GM21717 (cell line): Measurements from ENCODE around the gene IFRD1.
A peak's percentile ranks its signal among the peaks of the same experiment; 100 is the strongest.

Source experiments
- ATAC-seq: cut with Tn5 transposase; IDR thresholded peaks from one replicate; pipeline ENCODE4 v1.9.1; 2021; ENCODE audit warnings: mild to moderate bottlenecking, moderate library complexity; ENCODE audit not compliant: unreplicated experiment

Gene IFRD1

GRCh38 chr7:112449902-112450806 is at the start of gene IFRD1:
Gene IFRD1, plus strand, starts transcription at chr7:112450460. Its CDS starts 229 bp downstream, at chr7:112450689.
- ATAC-seq = peak; percentile 76

- ATAC-seq = no peak
Measured at GRCh38 chr7:112404321-112404720, 45.9 kb upstream of the IFRD1 start.

- ATAC-seq = no peak
Measured at GRCh38 chr7:112405286-112405685, 45.0 kb upstream of the IFRD1 start.

GRCh38 chr7:112407261-112407660 is 43.0 kb upstream of the IFRD1 start:
- no peak for ATAC-seq

- no peak for ATAC-seq
Measured at GRCh38 chr7:112410092-112410491, 40.2 kb upstream of the IFRD1 start.

GRCh38 chr7:112411186-112411795 is 39.0 kb upstream of the IFRD1 start:
- ATAC-seq = no peak

GRCh38 chr7:112414855-112415490 is 35.3 kb upstream of the IFRD1 start:
- no peak for ATAC-seq

- no peak for ATAC-seq
Measured at GRCh38 chr7:112416127-112416526, 34.1 kb upstream of the IFRD1 start.

- no peak for ATAC-seq
Measured at GRCh38 chr7:112419543-112420130, 30.6 kb upstream of the IFRD1 start.

GRCh38 chr7:112420236-112420861 is 29.9 kb upstream of the IFRD1 start:
- ATAC-seq = no peak

- ATAC-seq = no peak
Measured at GRCh38 chr7:112421666-112422486, 28.4 kb upstream of the IFRD1 start.

GRCh38 chr7:112422842-112423496 is 27.3 kb upstream of the IFRD1 start:
- ATAC-seq = no peak

- no peak for ATAC-seq
Measured at GRCh38 chr7:112423987-112424386, 26.3 kb upstream of the IFRD1 start.

GRCh38 chr7:112427984-112428383 is 22.3 kb upstream of the IFRD1 start:
- no peak for ATAC-seq

GRCh38 chr7:112428715-112429114 is 21.5 kb upstream of the IFRD1 start:
- no peak for ATAC-seq

- no peak for ATAC-seq
Measured at GRCh38 chr7:112430649-112431048, 19.6 kb upstream of the IFRD1 start.

- no peak for ATAC-seq
Measured at GRCh38 chr7:112431803-112432202, 18.5 kb upstream of the IFRD1 start.

GRCh38 chr7:112433289-112433688 is 17.0 kb upstream of the IFRD1 start:
- no peak for ATAC-seq

GRCh38 chr7:112437072-112437471 is 13.2 kb upstream of the IFRD1 start:
- ATAC-seq = no peak

GRCh38 chr7:112439476-112439875 is 10.8 kb upstream of the IFRD1 start:
- ATAC-seq = no peak
